Uterus (tissue), 2 donors: Measurements from ENCODE around the gene NKAP.
A peak's percentile ranks its signal among the peaks of the same experiment; 100 is the strongest.

Source experiments
- POLR2A ChIP-seq, 2 donors: fragments of 450-650 bp; IDR thresholded peaks; one replicate each; pipeline ENCODE4 v1.6.1; 2016; ENCODE audit warnings: antibody characterized with exemption in 2 of 2, mild to moderate bottlenecking in 1 of 2, moderate library complexity in 1 of 2
- TF ChIP-seq, protein P1 (sequence below), 4 experiments: fragments of 200-600 bp in 2 of 4; fragments of 450-650 bp in 2 of 4; sonication (generic) in 2 of 4; IDR thresholded peaks; one replicate each; pipeline ENCODE4 v1.5.1; 2016 to 2019; ENCODE audit warnings: antibody characterized with exemption in 4 of 4, mild to moderate bottlenecking in 2 of 4, moderate library complexity in 1 of 4

DNA sequence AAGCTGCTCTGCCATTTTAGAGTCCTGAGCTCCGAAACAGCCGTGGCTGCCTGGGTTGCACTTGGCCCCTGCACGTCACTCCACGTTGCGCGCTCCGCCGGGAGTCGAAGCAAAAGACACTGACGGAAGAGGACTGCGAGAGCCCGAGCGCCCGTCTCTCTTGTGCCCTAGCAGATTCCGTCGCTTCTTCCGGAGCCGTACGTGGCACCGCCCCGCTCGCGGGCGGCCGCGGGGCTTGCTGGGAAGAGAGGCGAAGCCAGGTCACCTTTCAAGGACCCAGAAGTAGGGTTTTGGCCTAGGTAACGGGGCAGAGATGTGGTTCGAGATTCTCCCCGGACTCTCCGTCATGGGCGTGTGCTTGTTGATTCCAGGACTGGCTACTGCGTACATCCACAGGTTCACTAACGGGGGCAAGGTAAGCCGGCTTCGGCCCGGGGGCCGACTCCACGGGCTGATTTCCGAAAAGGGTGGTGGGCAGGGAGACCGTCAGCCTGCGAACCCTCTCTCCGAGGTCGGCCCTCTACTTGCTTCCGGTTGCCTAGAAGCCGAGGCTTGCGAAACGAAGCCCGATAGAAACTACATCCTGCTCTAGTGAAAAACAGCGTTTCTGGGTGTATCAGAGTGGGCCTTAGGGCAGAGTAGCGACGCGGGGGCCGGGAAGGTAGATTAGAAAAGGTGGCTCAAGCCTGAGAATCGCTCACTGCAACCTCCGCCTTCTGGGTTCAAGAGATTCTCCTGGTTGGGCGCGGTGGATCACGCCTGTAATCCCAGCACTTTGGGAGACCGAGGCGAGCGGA lies 71.8 kb downstream of the NKAP start, which contains the start of the genes NDUFA1 and RNF113A:
- peak; percentile 38 to 69 for TF ChIP-seq POLR2A (IDR thresholded peaks at IDR 0.05)
- TF ChIP-seq, protein P1, sequence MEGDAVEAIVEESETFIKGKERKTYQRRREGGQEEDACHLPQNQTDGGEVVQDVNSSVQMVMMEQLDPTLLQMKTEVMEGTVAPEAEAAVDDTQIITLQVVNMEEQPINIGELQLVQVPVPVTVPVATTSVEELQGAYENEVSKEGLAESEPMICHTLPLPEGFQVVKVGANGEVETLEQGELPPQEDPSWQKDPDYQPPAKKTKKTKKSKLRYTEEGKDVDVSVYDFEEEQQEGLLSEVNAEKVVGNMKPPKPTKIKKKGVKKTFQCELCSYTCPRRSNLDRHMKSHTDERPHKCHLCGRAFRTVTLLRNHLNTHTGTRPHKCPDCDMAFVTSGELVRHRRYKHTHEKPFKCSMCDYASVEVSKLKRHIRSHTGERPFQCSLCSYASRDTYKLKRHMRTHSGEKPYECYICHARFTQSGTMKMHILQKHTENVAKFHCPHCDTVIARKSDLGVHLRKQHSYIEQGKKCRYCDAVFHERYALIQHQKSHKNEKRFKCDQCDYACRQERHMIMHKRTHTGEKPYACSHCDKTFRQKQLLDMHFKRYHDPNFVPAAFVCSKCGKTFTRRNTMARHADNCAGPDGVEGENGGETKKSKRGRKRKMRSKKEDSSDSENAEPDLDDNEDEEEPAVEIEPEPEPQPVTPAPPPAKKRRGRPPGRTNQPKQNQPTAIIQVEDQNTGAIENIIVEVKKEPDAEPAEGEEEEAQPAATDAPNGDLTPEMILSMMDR (IDR thresholded peaks at IDR 0.05), result no peak
